Skeletal muscle satellite cell (primary cell): ENCODE data around the gene TSPEAR.
"Not testable (repeated sequence)": the region's sequence is repeated elsewhere in the genome, so short reads cannot be mapped to it uniquely, and the experiment has no call there.

ENCODE experiments used
- H3K27me3 ChIP-seq: 2 replicates; pipeline ENCODE4 v1.7.0; 2013; ENCODE audit warnings: low read length; ENCODE audit not compliant: control insufficient read depth, insufficient read depth
- H3K36me3 ChIP-seq: 2 replicates; pipeline ENCODE4 v1.7.0; 2013; ENCODE audit warnings: mild to moderate bottlenecking, control low read depth, low read length; ENCODE audit not compliant: insufficient read depth
- H3K4me1 ChIP-seq: 2 replicates; pipeline ENCODE4 v1.7.0; 2013; ENCODE audit warnings: low read length; ENCODE audit not compliant: control insufficient read depth, insufficient read depth
- H3K4me2 ChIP-seq: 2 replicates; pipeline ENCODE4 v1.7.0; 2013; ENCODE audit warnings: mild to moderate bottlenecking, low read length
- H3K4me3 ChIP-seq: 2 replicates; pipeline ENCODE4 v1.7.0; 2013; ENCODE audit warnings: low read length
- H3K9ac ChIP-seq: 2 replicates; pipeline ENCODE4 v1.7.0; 2013; ENCODE audit warnings: mild to moderate bottlenecking, low read depth, low read length, moderate library complexity
- H3K9me3 ChIP-seq: replicated peaks from 2 replicates; pipeline ENCODE4 v1.7.0; 2013; ENCODE audit warnings: mild to moderate bottlenecking, control low read depth, low read length

Gene TSPEAR

GRCh38 chr21:44580231-44580821 is 131.0 kb downstream of the TSPEAR start, which contains the start of gene KRTAP10-5:
TSS of gene KRTAP10-5 (minus strand) at chr21:44580604. CDS start at chr21:44580578, 26 bp downstream.
- H3K4me1 ChIP-seq, H3K9me3 ChIP-seq, H3K9ac ChIP-seq, H3K36me3 ChIP-seq, H3K4me3 ChIP-seq, H3K4me2 ChIP-seq: not testable (repeated sequence)
- peaks cover 16% of the 10 kb centered on the region for H3K27me3 ChIP-seq

GRCh38 chr21:44579833-44580144 is 131.6 kb downstream of the TSPEAR start:
- Histone ChIP-seq H3K36me3 (no peaks in the 10 kb centered on the region), H3K9ac (no peak overlapping the region), H3K9me3 (peaks cover 4% of the 10 kb centered on the region), H3K4me1 (no peaks in the 10 kb centered on the region), H3K4me2 (no peak overlapping the region), H3K4me3 (no peak overlapping the region), H3K27me3 (peaks cover 17% of the 10 kb centered on the region)

- H3K4me3 ChIP-seq, result no peak overlapping the region
- H3K4me2 ChIP-seq, result no peak overlapping the region
- no peaks in the 10 kb centered on the region for H3K36me3 ChIP-seq
- H3K9me3 ChIP-seq, result peaks cover 4% of the 10 kb centered on the region
- H3K9ac ChIP-seq, result no peak overlapping the region
- H3K27me3 ChIP-seq, result peaks cover 14% of the 10 kb centered on the region
- H3K4me1 ChIP-seq, result no peaks in the 10 kb centered on the region
Observed at GRCh38 chr21:44579056-44579832, 132.1 kb downstream of the TSPEAR start.

GRCh38 chr21:44578371-44579055 is 132.9 kb downstream of the TSPEAR start:
- Histone ChIP-seq H3K4me2 (no peak overlapping the region), H3K4me1 (no peaks in the 10 kb centered on the region), H3K9ac (no peak overlapping the region), H3K27me3 (peaks cover 11% of the 10 kb centered on the region), H3K9me3 (peaks cover 4% of the 10 kb centered on the region), H3K36me3 (no peaks in the 10 kb centered on the region), H3K4me3 (no peak overlapping the region)

- Histone ChIP-seq H3K27me3 (peaks cover 27% of the 10 kb centered on the region), H3K4me1 (no peaks in the 10 kb centered on the region), H3K9ac (no peak overlapping the region), H3K4me3 (no peak overlapping the region), H3K36me3 (no peaks in the 10 kb centered on the region), H3K4me2 (no peak overlapping the region), H3K9me3 (peaks cover 3% of the 10 kb centered on the region)
Observed at GRCh38 chr21:44576025-44576420, 135.3 kb downstream of the TSPEAR start.

GRCh38 chr21:44575307-44576024 is 135.9 kb downstream of the TSPEAR start:
- Histone ChIP-seq H3K9ac (no peak overlapping the region), H3K4me3 (no peak overlapping the region), H3K36me3 (no peaks in the 10 kb centered on the region), H3K27me3 (peaks cover 27% of the 10 kb centered on the region), H3K4me1 (no peaks in the 10 kb centered on the region), H3K4me2 (no peak overlapping the region), H3K9me3 (peaks cover 3% of the 10 kb centered on the region)

- H3K4me1 ChIP-seq, result no peaks in the 10 kb centered on the region
- H3K9ac ChIP-seq, result no peak overlapping the region
- no peaks in the 10 kb centered on the region for H3K36me3 ChIP-seq
- H3K9me3 ChIP-seq, result peaks cover 3% of the 10 kb centered on the region
- no peak overlapping the region for H3K4me3 ChIP-seq
- peaks cover 24% of the 10 kb centered on the region for H3K27me3 ChIP-seq
- H3K4me2 ChIP-seq, result no peak overlapping the region
Observed at GRCh38 chr21:44574457-44575306, 136.7 kb downstream of the TSPEAR start.

- peaks cover 24% of the 10 kb centered on the region for H3K27me3 ChIP-seq
- not testable (repeated sequence) for H3K4me1 ChIP-seq, H3K4me3 ChIP-seq, H3K4me2 ChIP-seq, H3K36me3 ChIP-seq, H3K9me3 ChIP-seq, H3K9ac ChIP-seq
Observed at GRCh38 chr21:44573630-44574456, 137.5 kb downstream of the TSPEAR start, which contains the start of gene KRTAP10-4. TSS of gene KRTAP10-4 (plus strand) at chr21:44573729. CDS start at chr21:44573759, 30 bp downstream.

- no peaks in the 10 kb centered on the region for H3K36me3 ChIP-seq
- H3K9me3 ChIP-seq, result peaks cover 3% of the 10 kb centered on the region
- H3K27me3 ChIP-seq, result peaks cover 24% of the 10 kb centered on the region
- H3K4me2 ChIP-seq, result no peak overlapping the region
- H3K4me1 ChIP-seq, result no peaks in the 10 kb centered on the region
- H3K4me3 ChIP-seq, result no peak overlapping the region
- H3K9ac ChIP-seq, result no peak overlapping the region
Observed at GRCh38 chr21:44572959-44573583, 138.3 kb downstream of the TSPEAR start.
